IMR-90 (cell line): Measurements from ENCODE around the gene MOB3B. TPM values are rescaled to one million over a fixed set of nuclear protein-coding genes. Genes with fewer than 3 reads are reported as not detected.

Experiments
- ATAC-seq: fragments of 200-7000 bp; cut with Tn5 transposase; 2 replicates; pipeline ENCODE4 v1.9.1; 2020; ENCODE audit warnings: low read depth, mild to moderate bottlenecking, moderate library complexity
- BruUV-seq: library from RNA; stranded (reverse); fragments of 400-500 nt; replicated peaks from 2 replicates; lab custom pipeline; 2021; lab: Mats Ljungman, UMichigan
- CTCF ChIA-PET: fragments of 300-600 bp; formaldehyde crosslinking; extraction: SDS; loops from one replicate; lab custom pipeline; 2021; ENCODE audit warnings: antibody characterized with exemption; lab: Yijun Ruan, JAX
- POLR2A ChIA-PET: fragments of 300-600 bp; sonication (Branson Sonifier 250); formaldehyde crosslinking; loops from one replicate; lab custom pipeline; 2022; ENCODE audit warnings: antibody characterized with exemption; ENCODE audit not compliant: unreplicated experiment; lab: Charles Lee
- DNase-seq: peaks from one replicate; pipeline ENCODE4 v3.0.0; 2013
- H2AFZ ChIP-seq: replicated peaks from 2 replicates; pipeline ENCODE3; 2013; ENCODE audit warnings: low read length, mild to moderate bottlenecking; ENCODE audit not compliant: poor library complexity
- H2AK5ac ChIP-seq: 2 replicates; pipeline ENCODE4 v1.6.1; 2013; ENCODE audit warnings: low read depth, low read length, inconsistent platforms
- H2AK9ac ChIP-seq: replicated peaks from 2 replicates; pipeline ENCODE3; 2013; ENCODE audit warnings: mild to moderate bottlenecking, low read depth, low read length, moderate library complexity; ENCODE audit not compliant: poor library complexity
- H2BK120ac ChIP-seq: 2 replicates; pipeline ENCODE4 v1.6.1; 2013; ENCODE audit warnings: low read depth, low read length, inconsistent platforms
- H2BK15ac ChIP-seq: 3 replicates; pipeline ENCODE4 v1.6.1; 2013; ENCODE audit warnings: low read depth, low read length, inconsistent platforms
- H2BK20ac ChIP-seq: 2 replicates; pipeline ENCODE4 v1.6.1; 2013; ENCODE audit warnings: low read depth, mild to moderate bottlenecking, inconsistent platforms, low read length, moderate library complexity
- H2BK5ac ChIP-seq: 2 replicates; pipeline ENCODE4 v1.6.1; 2013; ENCODE audit warnings: mild to moderate bottlenecking, low read depth, low read length, inconsistent platforms; ENCODE audit not compliant: poor library complexity, severe bottlenecking
- H3K14ac ChIP-seq: replicated peaks from 2 replicates; pipeline ENCODE4 v1.6.1; 2013; ENCODE audit warnings: low read depth, low read length, inconsistent platforms
- H3K18ac ChIP-seq: 2 replicates; pipeline ENCODE4 v1.6.1; 2013; ENCODE audit warnings: low read depth, low read length, control low read depth
- H3K23ac ChIP-seq: 2 replicates; pipeline ENCODE4 v1.6.1; 2013; ENCODE audit warnings: low read depth, low read length, inconsistent platforms
- H3K27ac ChIP-seq: 2 replicates; pipeline ENCODE4 v1.5.1; 2013; ENCODE audit warnings: mild to moderate bottlenecking, control low read depth, low read length; ENCODE audit not compliant: insufficient read depth
- H3K27me3 ChIP-seq: 2 replicates; pipeline ENCODE4 v1.6.1; 2013; ENCODE audit warnings: low read length; ENCODE audit not compliant: control insufficient read depth, insufficient read depth
- H3K36me3 ChIP-seq: 2 replicates; pipeline ENCODE4 v1.6.1; 2013; ENCODE audit warnings: low read length, mixed read lengths; ENCODE audit not compliant: control insufficient read depth, insufficient read depth
- H3K4ac ChIP-seq: 2 replicates; pipeline ENCODE4 v1.6.1; 2013; ENCODE audit warnings: low read depth, low read length, inconsistent platforms
- H3K4me1 ChIP-seq: 2 replicates; pipeline ENCODE4 v1.6.1; 2013; ENCODE audit warnings: low read length, mixed read lengths; ENCODE audit not compliant: control insufficient read depth, insufficient read depth
- H3K4me2 ChIP-seq: 2 replicates; pipeline ENCODE4 v1.6.1; 2013; ENCODE audit warnings: low read depth, mild to moderate bottlenecking, control low read depth, low read length, moderate library complexity
- H3K4me3 ChIP-seq: 2 replicates; pipeline ENCODE4 v1.5.1; 2013; ENCODE audit warnings: low read depth, mild to moderate bottlenecking, control low read depth, low read length, moderate library complexity; ENCODE audit not compliant: insufficient read depth
- H3K56ac ChIP-seq: 2 replicates; pipeline ENCODE4 v1.6.1; 2013; ENCODE audit warnings: low read length, inconsistent platforms; ENCODE audit not compliant: insufficient read depth; ENCODE audit errors: extremely low read depth
- H3K79me1 ChIP-seq, 2 experiments: 2 replicates each; pipeline ENCODE4 v1.6.1; 2013; ENCODE audit warnings: low read length in 2 of 2, inconsistent platforms in 1 of 2, low read depth in 1 of 2
- H3K9ac ChIP-seq: 2 replicates; pipeline ENCODE4 v1.6.1; 2013; ENCODE audit warnings: low read depth, low read length, control low read depth
- H3K9me1 ChIP-seq: 2 replicates; pipeline ENCODE4 v1.6.1; 2013; ENCODE audit warnings: low read length, inconsistent platforms; ENCODE audit not compliant: insufficient read depth
- H3K9me3 ChIP-seq: 2 replicates; pipeline ENCODE4 v1.6.1; 2013; ENCODE audit warnings: low read length; ENCODE audit not compliant: control insufficient read depth, insufficient read depth
- H4K20me1 ChIP-seq: 2 replicates; pipeline ENCODE4 v1.6.1; 2013; ENCODE audit warnings: low read length, inconsistent platforms; ENCODE audit not compliant: insufficient read depth
- H4K5ac ChIP-seq: 2 replicates; pipeline ENCODE4 v1.6.1; 2013; ENCODE audit warnings: mild to moderate bottlenecking, low read depth, low read length, control low read depth
- H4K8ac ChIP-seq, 2 experiments: 2 replicates each; pipeline ENCODE4 v1.6.1; 2013; ENCODE audit warnings: low read depth in 2 of 2, low read length in 2 of 2, control low read depth in 1 of 2, inconsistent platforms in 1 of 2
- H4K91ac ChIP-seq: 2 replicates; pipeline ENCODE4 v1.6.1; 2013; ENCODE audit warnings: low read depth, low read length, inconsistent platforms; ENCODE audit not compliant: insufficient read depth
- CEBPB ChIP-seq: IDR thresholded peaks from 2 replicates; pipeline ENCODE4 v1.6.1; 2012; ENCODE audit warnings: low read depth, low read length, improper control_type of control experiment
- FOS ChIP-seq: fragments of 150-350 bp; IDR thresholded peaks from 2 replicates; pipeline ENCODE4 v1.6.1; 2016; ENCODE audit warnings: low read depth, low read length
- POLR2A ChIP-seq: IDR thresholded peaks from 2 replicates; pipeline ENCODE4 v1.6.1; 2012; ENCODE audit warnings: mild to moderate bottlenecking, low read depth, low read length
- WGBS, 2 experiments: methylation state at CpG; one replicate each; pipeline versions ENCODE4 v1.1.5 to v1.1.7; 2013; ENCODE audit warnings: missing lambda C conversion rate in 2 of 2; ENCODE audit not compliant: insufficient read length in 1 of 2; ENCODE audit errors: extremely low coverage in 2 of 2; 5-methylcytosine and 5-hydroxymethylcytosine counted together
- dilution Hi-C: fragments of 300-500 bp; cut with HindIII; formaldehyde crosslinking; loops from one replicate; pipeline ENCODE4 v1.14.3; 2018; ENCODE audit warnings: low sequenced_read_pairs; ENCODE audit not compliant: unreplicated experiment
- in situ Hi-C: fragments of 300-500 bp; cut with MboI; formaldehyde crosslinking; loops from 3 replicates; pipeline ENCODE4 v1.14.3; 2019; ENCODE audit warnings: low sequenced_read_pairs, inconsistent platforms, mixed read lengths
- intact Hi-C: fragments of 100-400 bp; cut with micrococcal nuclease; formaldehyde crosslinking; loops from 2 replicates; pipeline ENCODE4 v1.10.0; 2022
- polyA plus RNA-seq, 3 experiments: library from polyadenylated mRNA; depleted of rRNA; stranded (reverse); fragments of >200 nt; gene quantifications; 2 replicates each; pipeline ENCODE4 v1.2.3, GENCODE V29; 2012; ENCODE audit warnings: low replicate concordance in 1 of 3
- total RNA-seq: library from RNA; depleted of rRNA; stranded (reverse); fragments of >200 nt; gene quantifications from 2 replicates; pipeline ENCODE4 v1.2.3, GENCODE V29; 2012

MOB3B gene
- total and polyA plus RNA-seq, 2 of the 4 experiments (the other 2 are of a cell fraction) = under 0.01 to 0.02 TPM

GRCh38 chr9:27499451-27499850, 30.2 kb downstream of the MOB3B start:
- Histone ChIP-seq H3K27ac (no peak overlapping the region), H2BK120ac (no peak overlapping the region), H3K27me3 (no peaks in the 10 kb centered on the region), H3K18ac (no peak overlapping the region), H3K4me3 (no peak overlapping the region), H3K56ac (no peak overlapping the region), H2AK9ac (no peak overlapping the region), H3K4me2 (no peak overlapping the region), H2AK5ac (no peak overlapping the region), H4K91ac (no peak overlapping the region), H3K9me1 (no peaks in the 10 kb centered on the region), H2AFZ (no peak overlapping the region), H3K36me3 (no peaks in the 10 kb centered on the region), H4K8ac (no peak overlapping the region), H3K23ac (no peak overlapping the region), H3K9me3 (no peaks in the 10 kb centered on the region), H2BK20ac (no peak overlapping the region), H4K5ac (no peak overlapping the region), H4K20me1 (no peaks in the 10 kb centered on the region), H3K14ac (no peak overlapping the region), H3K4ac (no peak overlapping the region), H3K79me1 (no peaks in the 10 kb centered on the region), H2BK5ac (no peak overlapping the region), H3K4me1 (no peaks in the 10 kb centered on the region), H3K9ac (no peak overlapping the region), H2BK15ac (no peak overlapping the region)
- no TSS peak for BruUV-seq
- dilution Hi-C loops (no loop called here), in situ Hi-C loops (no loop called here), intact Hi-C loops (no loop called here)
- CTCF ChIA-PET = interaction anchor here (0.9 kb wide), 1 partner anchor 30 kb away, joined by 3 read pairs; no protein-coding TSS in a partner anchor
- ATAC-seq (no peak), DNase-seq (no peak)
- POLR2A ChIA-PET = no interaction called here
- WGBS, 2 experiments = no CpG with 5 or more reads among the region's 2 CpGs
- TF ChIP-seq FOS (no peak), POLR2A (no peak), CEBPB (no peak)
